H9 (cell line): ENCODE data around the gene ABCD3. TPM values are rescaled to one million over a fixed set of nuclear protein-coding genes. Genes with fewer than 3 reads are reported as not detected.

Experiments used
- DNase-seq: peaks from one replicate; pipeline ENCODE4 v3.0.0-alpha.2; 2017
- H2AFZ ChIP-seq: one replicate; pipeline ENCODE4 v1.6.1; 2013; ENCODE audit warnings: mild to moderate bottlenecking, low read length, control low read depth, moderate library complexity
- H2AK5ac ChIP-seq: 2 replicates; pipeline ENCODE4 v1.6.1; 2013; ENCODE audit warnings: low read length, control low read depth, mixed read lengths; ENCODE audit not compliant: insufficient read length
- H2BK120ac ChIP-seq: one replicate; pipeline ENCODE4 v1.6.1; 2013; ENCODE audit warnings: low read depth, mild to moderate bottlenecking, low read length, control low read depth, inconsistent platforms; ENCODE audit not compliant: poor library complexity, severe bottlenecking
- H2BK12ac ChIP-seq: 2 replicates; pipeline ENCODE4 v1.6.1; 2013; ENCODE audit warnings: low read length, control low read depth, mixed read lengths, low read depth; ENCODE audit not compliant: insufficient read length
- H2BK15ac ChIP-seq: 2 replicates; pipeline ENCODE4 v1.6.1; 2013; ENCODE audit warnings: low read depth, low read length, control low read depth
- H2BK20ac ChIP-seq: one replicate; pipeline ENCODE4 v1.6.1; 2013; ENCODE audit warnings: low read depth, mild to moderate bottlenecking, low read length, control low read depth, inconsistent platforms; ENCODE audit not compliant: poor library complexity, severe bottlenecking
- H2BK5ac ChIP-seq: 2 replicates; pipeline ENCODE4 v1.6.1; 2013; ENCODE audit warnings: low read length, control low read depth, mixed read lengths; ENCODE audit not compliant: insufficient read length
- H3K14ac ChIP-seq: 2 replicates; pipeline ENCODE4 v1.6.1; 2013; ENCODE audit warnings: low read length, control low read depth; ENCODE audit not compliant: insufficient read depth
- H3K18ac ChIP-seq: 2 replicates; pipeline ENCODE4 v1.6.1; 2013; ENCODE audit warnings: low read depth, mild to moderate bottlenecking, mixed read lengths, low read length, control low read depth; ENCODE audit not compliant: insufficient read length
- H3K23ac ChIP-seq: 2 replicates; pipeline ENCODE4 v1.6.1; 2013; ENCODE audit warnings: low read length, control low read depth, mixed read lengths, low read depth; ENCODE audit not compliant: insufficient read length
- H3K23me2 ChIP-seq: 2 replicates; pipeline ENCODE4 v1.6.1; 2013; ENCODE audit warnings: low read depth, mild to moderate bottlenecking, mixed read lengths, low read length, control low read depth; ENCODE audit not compliant: insufficient read length, poor library complexity, severe bottlenecking
- H3K27ac ChIP-seq: 2 replicates; pipeline ENCODE4 v1.5.1; 2013; ENCODE audit warnings: low read length, control low read depth, mixed read lengths, low read depth; ENCODE audit not compliant: insufficient read length
- H3K27me3 ChIP-seq: 2 replicates; pipeline ENCODE4 v1.6.1; 2013; ENCODE audit warnings: low read length, control low read depth, inconsistent platforms; ENCODE audit not compliant: insufficient read depth
- H3K4ac ChIP-seq: 2 replicates; pipeline ENCODE4 v1.6.1; 2013; ENCODE audit warnings: low read depth, mild to moderate bottlenecking, control low read depth, inconsistent platforms, low read length, moderate library complexity
- H3K4me1 ChIP-seq: 2 replicates; pipeline ENCODE4 v1.6.1; 2013; ENCODE audit warnings: low read length, control low read depth, inconsistent platforms; ENCODE audit not compliant: insufficient read depth
- H3K4me2 ChIP-seq: 2 replicates; pipeline ENCODE4 v1.6.1; 2013; ENCODE audit warnings: low read length, control low read depth, mixed read lengths; ENCODE audit not compliant: insufficient read length, insufficient read depth
- H3K56ac ChIP-seq: 2 replicates; pipeline ENCODE4 v1.6.1; 2013; ENCODE audit warnings: low read depth, mild to moderate bottlenecking, mixed read lengths, low read length, control low read depth; ENCODE audit not compliant: insufficient read length
- H3K79me1 ChIP-seq: 2 replicates; pipeline ENCODE4 v1.6.1; 2013; ENCODE audit warnings: low read depth, mild to moderate bottlenecking, moderate library complexity, low read length, control low read depth, inconsistent platforms; ENCODE audit not compliant: insufficient read depth, poor library complexity, severe bottlenecking
- H3K79me2 ChIP-seq: 2 replicates; pipeline ENCODE4 v1.6.1; 2013; ENCODE audit warnings: low read length, control low read depth, inconsistent platforms; ENCODE audit not compliant: insufficient read depth
- H3K9ac ChIP-seq: 2 replicates; pipeline ENCODE4 v1.6.1; 2013; ENCODE audit warnings: low read length, control low read depth, mixed read lengths; ENCODE audit not compliant: insufficient read length; ENCODE audit errors: extremely low read depth
- H3K9me3 ChIP-seq: one replicate; pipeline ENCODE4 v1.6.1; 2013; ENCODE audit warnings: low read depth, low read length, inconsistent platforms; ENCODE audit not compliant: control insufficient read depth
- H3T11ph ChIP-seq: one replicate; pipeline ENCODE4 v1.6.1; 2013; ENCODE audit warnings: mild to moderate bottlenecking, low read length, control low read depth, inconsistent platforms
- H4K20me1 ChIP-seq: one replicate; pipeline ENCODE4 v1.6.1; 2013; ENCODE audit not compliant: control insufficient read depth, insufficient read length, insufficient read depth
- H4K5ac ChIP-seq: 2 replicates; pipeline ENCODE4 v1.6.1; 2013; ENCODE audit warnings: low read depth, mild to moderate bottlenecking, mixed read lengths, low read length, control low read depth; ENCODE audit not compliant: insufficient read length
- H4K8ac ChIP-seq: replicated peaks from 2 replicates; pipeline ENCODE4 v1.6.1; 2013; ENCODE audit warnings: low read length, control low read depth, mixed read lengths, low read depth; ENCODE audit not compliant: insufficient read length
- H4K91ac ChIP-seq: 2 replicates; pipeline ENCODE4 v1.6.1; 2013; ENCODE audit warnings: low read depth, mild to moderate bottlenecking, moderate library complexity, mixed read lengths, low read length, control low read depth; ENCODE audit not compliant: insufficient read length
- H3K27ac Mint-ChIP-seq, 3 experiments: 2 replicates in 2 of 3; 3 replicates in 1 of 3; pipeline ENCODE4 v1.8.0; 2020 to 2021; ENCODE audit warnings: mixed read lengths in 3 of 3, mild to moderate bottlenecking in 1 of 3, moderate library complexity in 1 of 3
- H3K27me3 Mint-ChIP-seq: 2 replicates; pipeline ENCODE4 v1.8.0; 2021; ENCODE audit warnings: low read depth, mild to moderate bottlenecking, moderate library complexity, mixed read lengths
- H3K36me3 Mint-ChIP-seq, 3 experiments: 2 replicates in 2 of 3; 3 replicates in 1 of 3; pipeline ENCODE4 v1.8.0; 2020 to 2021; ENCODE audit warnings: low read depth in 3 of 3, mixed read lengths in 3 of 3; ENCODE audit not compliant: insufficient read depth in 1 of 3
- H3K4me1 Mint-ChIP-seq, 2 experiments: 2 replicates each; pipeline ENCODE4 v1.8.0; 2020; ENCODE audit warnings: mixed read lengths in 2 of 2
- H3K4me3 Mint-ChIP-seq, 2 experiments: 2 replicates in 1 of 2; 3 replicates in 1 of 2; pipeline ENCODE4 v1.8.0; 2020 to 2021; ENCODE audit warnings: mild to moderate bottlenecking in 2 of 2, mixed read lengths in 2 of 2, moderate library complexity in 1 of 2
- H3K9me3 Mint-ChIP-seq, 2 experiments: 2 replicates in 1 of 2; 3 replicates in 1 of 2; pipeline ENCODE4 v1.8.0; 2020; ENCODE audit warnings: mild to moderate bottlenecking in 2 of 2, mixed read lengths in 2 of 2, moderate library complexity in 1 of 2
- WGBS: extraction: QIAGEN DNeasy Blood & Tissue Kit; methylation state at CpG from one replicate; pipeline ENCODE4 v1.1.7; 2013; ENCODE audit warnings: missing lambda C conversion rate, low lambda C conversion rate, mixed read lengths; ENCODE audit not compliant: insufficient read length; ENCODE audit errors: extremely low coverage; 5-methylcytosine and 5-hydroxymethylcytosine counted together
- total RNA-seq: library from RNA; stranded (reverse); gene quantifications from 2 replicates; pipeline ENCODE4 v1.2.1, GENCODE V29; 2021
- TF ChIP-seq, protein P1 (sequence below): fragments of 200-600 bp; sonication (generic); conservative IDR thresholded peaks from 3 replicates; pipeline ENCODE4 v1.8.0; 2021; ENCODE audit warnings: antibody characterized with exemption, mild to moderate bottlenecking

ABCD3 gene
- total RNA-seq, 1 experiment from 2014 or later, result 32.0 TPM

- H3K18ac ChIP-seq, result no peak overlapping the region
- Mint-ChIP-seq H3K9me3 (0 out of 5 replicates have a peak, but pooled peaks cover 0 to 2% of the 10 kb centered on the region in 2 experiments), H3K4me3 (no peak overlapping the region), H3K27ac (no peak overlapping the region), H3K36me3 (peaks cover 8 to 76% (median 40%) of the 10 kb centered on the region in 3 experiments; a peak in 6 of 7 replicates), H3K27me3 (peaks cover 10% of the 10 kb centered on the region), H3K4me1 (peaks cover 23 to 32% of the 10 kb centered on the region in 2 experiments)
- H3K23me2 ChIP-seq, result peaks cover 14% of the 10 kb centered on the region
- no peaks in the 10 kb centered on the region for H3K79me2 ChIP-seq
- H3K56ac ChIP-seq, result no peak overlapping the region
- no peak overlapping the region for H2BK20ac ChIP-seq
- no CpG with 5 or more reads among the region's 6 CpGs for WGBS
- H3K14ac ChIP-seq, result no peak overlapping the region
- no peak overlapping the region for H2AFZ ChIP-seq
- no peak overlapping the region for H2BK15ac ChIP-seq
- no peak overlapping the region for H3K23ac ChIP-seq
- no peak overlapping the region for H2BK12ac ChIP-seq
- no peaks in the 10 kb centered on the region for H4K20me1 ChIP-seq
- no peak overlapping the region for H2BK120ac ChIP-seq
- H3K4ac ChIP-seq, result no peak overlapping the region
- no peak overlapping the region for H2BK5ac ChIP-seq
- no peak overlapping the region for H2AK5ac ChIP-seq
- no peaks in the 10 kb centered on the region for H3K4me1 ChIP-seq
- H3K79me1 ChIP-seq, result no peaks in the 10 kb centered on the region
- no peak overlapping the region for H3K4me2 ChIP-seq
- H3K9me3 ChIP-seq, result no peaks in the 10 kb centered on the region
- TF ChIP-seq, protein P1, sequence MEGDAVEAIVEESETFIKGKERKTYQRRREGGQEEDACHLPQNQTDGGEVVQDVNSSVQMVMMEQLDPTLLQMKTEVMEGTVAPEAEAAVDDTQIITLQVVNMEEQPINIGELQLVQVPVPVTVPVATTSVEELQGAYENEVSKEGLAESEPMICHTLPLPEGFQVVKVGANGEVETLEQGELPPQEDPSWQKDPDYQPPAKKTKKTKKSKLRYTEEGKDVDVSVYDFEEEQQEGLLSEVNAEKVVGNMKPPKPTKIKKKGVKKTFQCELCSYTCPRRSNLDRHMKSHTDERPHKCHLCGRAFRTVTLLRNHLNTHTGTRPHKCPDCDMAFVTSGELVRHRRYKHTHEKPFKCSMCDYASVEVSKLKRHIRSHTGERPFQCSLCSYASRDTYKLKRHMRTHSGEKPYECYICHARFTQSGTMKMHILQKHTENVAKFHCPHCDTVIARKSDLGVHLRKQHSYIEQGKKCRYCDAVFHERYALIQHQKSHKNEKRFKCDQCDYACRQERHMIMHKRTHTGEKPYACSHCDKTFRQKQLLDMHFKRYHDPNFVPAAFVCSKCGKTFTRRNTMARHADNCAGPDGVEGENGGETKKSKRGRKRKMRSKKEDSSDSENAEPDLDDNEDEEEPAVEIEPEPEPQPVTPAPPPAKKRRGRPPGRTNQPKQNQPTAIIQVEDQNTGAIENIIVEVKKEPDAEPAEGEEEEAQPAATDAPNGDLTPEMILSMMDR, result no peak
- no peak for DNase-seq
- H3T11ph ChIP-seq, result no peak overlapping the region
- no peaks in the 10 kb centered on the region; the same call in 1 of the 2 replicates for H3K27me3 ChIP-seq
- H4K8ac ChIP-seq, result no peak overlapping the region
- no peak overlapping the region for H4K91ac ChIP-seq
- no peak overlapping the region for H3K9ac ChIP-seq
- no peak overlapping the region for H4K5ac ChIP-seq
- no peak overlapping the region for H3K27ac ChIP-seq
These were observed 119.1 kb downstream of the ABCD3 start for GRCh38 chr1:94537254-94537653.
